H7 (cell line): ENCODE data around the gene TMSB10. TPM values are rescaled to one million over a fixed set of nuclear protein-coding genes. Genes with fewer than 3 reads are reported as not detected.
"Not testable (repeated sequence)": the region's sequence is repeated elsewhere in the genome, so short reads cannot be mapped to it uniquely, and the experiment has no call there.

Experiments used
- DNase-seq: peaks from one replicate; pipeline ENCODE4 v3.0.0; 2012
- H3K27me3 ChIP-seq: 2 replicates; pipeline ENCODE4 v1.6.0; 2011; ENCODE audit warnings: mild to moderate bottlenecking, low read length; ENCODE audit not compliant: control insufficient read depth, insufficient read depth
- H3K36me3 ChIP-seq: replicated peaks from 2 replicates; pipeline ENCODE4 v1.5.1; 2011; ENCODE audit warnings: low read length; ENCODE audit not compliant: control insufficient read depth, insufficient read depth
- H3K4me3 ChIP-seq: 2 replicates; pipeline ENCODE4 v1.5.1; 2011; ENCODE audit warnings: low read depth, mild to moderate bottlenecking, control low read depth, low read length, moderate library complexity; ENCODE audit not compliant: insufficient read depth
- total RNA-seq: library from RNA; depleted of rRNA; stranded (reverse); fragments of >200 nt; shearing (Covaris generic); gene quantifications from 2 replicates; pipeline ENCODE4 v1.2.3, GENCODE V29; 2014

The TMSB10 gene
- total RNA-seq, 1 experiment from 2014 or later, result 1,705 TPM

DNA sequence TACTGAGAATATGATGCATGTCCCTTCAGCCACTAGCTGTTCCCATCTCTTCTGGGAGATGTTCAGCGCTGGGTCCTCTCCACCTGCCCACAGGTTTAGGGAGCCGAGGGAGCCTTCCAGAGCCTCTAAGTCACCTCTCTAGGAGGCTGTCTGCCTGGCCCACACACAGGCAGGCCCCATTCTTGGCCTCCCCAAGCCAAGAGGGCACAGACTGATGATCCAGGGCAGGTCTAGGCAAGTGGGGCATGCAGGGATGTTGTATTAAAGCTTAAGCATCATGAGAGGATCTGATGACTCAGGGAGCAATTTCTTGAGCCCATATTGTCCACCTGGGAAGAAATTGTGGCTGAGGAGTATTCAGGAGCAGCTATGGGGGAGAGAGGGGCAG, 19.9 kb downstream of the TMSB10 start:
- DNase-seq, result no peak
- no peaks in the 10 kb centered on the region for H3K36me3 ChIP-seq
- H3K4me3 ChIP-seq, result no peak overlapping the region
- no peaks in the 10 kb centered on the region for H3K27me3 ChIP-seq

DNA sequence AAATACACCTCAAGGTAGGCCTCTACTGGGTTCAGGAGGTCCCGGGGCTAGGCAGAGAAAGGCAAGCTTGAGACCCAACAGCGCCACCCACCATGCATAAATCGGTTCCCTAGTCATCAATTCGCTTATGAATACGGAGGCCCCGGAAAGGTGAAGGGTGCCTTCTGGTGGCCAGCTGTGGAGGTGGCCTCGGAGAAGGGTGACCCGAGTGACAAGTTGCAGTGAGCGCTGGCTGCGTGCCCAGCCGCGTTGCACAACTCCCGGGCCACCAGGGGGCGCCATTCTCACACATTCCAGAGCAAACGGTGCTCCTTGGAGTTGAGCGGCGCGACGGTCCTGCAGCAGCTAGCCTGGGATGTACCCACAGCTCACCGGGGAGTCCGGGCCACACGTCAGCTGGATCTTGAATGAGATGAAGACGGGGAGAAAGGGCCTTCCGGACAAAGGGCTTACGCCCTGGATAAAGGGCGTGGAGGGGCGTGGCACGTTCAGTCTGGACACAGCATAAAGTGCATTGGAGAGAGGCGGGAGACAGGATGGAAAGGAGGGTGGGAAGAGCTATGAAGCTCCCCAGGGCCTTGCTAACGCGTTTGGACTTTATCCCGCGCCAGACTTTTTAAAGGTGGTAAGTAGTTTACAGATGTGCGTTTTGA, 20.4 kb downstream of the TMSB10 start:
- Histone ChIP-seq H3K36me3 (no peaks in the 10 kb centered on the region), H3K27me3 (no peaks in the 10 kb centered on the region), H3K4me3 (peak overlapping the region; percentile 29)
- peak; percentile 83 for DNase-seq

DNA sequence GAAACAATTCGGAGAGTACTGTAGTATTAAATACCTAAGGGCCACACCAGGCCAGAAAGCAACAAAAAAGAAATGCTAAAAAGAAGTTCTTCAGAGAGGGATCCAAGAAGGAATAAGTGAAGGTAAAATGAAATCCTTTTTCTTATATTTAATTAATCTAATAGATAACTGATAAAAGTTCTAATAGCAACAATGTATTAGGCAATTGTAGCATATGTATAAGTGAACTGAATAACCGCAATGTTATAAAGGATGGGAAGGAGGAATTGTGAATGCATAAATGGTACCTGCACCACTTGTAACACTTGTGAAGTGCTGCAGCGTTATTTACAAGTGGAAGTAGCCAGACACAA, 21.8 kb downstream of the TMSB10 start:
- DNase-seq, result no peak
- Histone ChIP-seq H3K27me3 (no peaks in the 10 kb centered on the region), H3K4me3 (no peak overlapping the region), H3K36me3 (no peaks in the 10 kb centered on the region)

DNA sequence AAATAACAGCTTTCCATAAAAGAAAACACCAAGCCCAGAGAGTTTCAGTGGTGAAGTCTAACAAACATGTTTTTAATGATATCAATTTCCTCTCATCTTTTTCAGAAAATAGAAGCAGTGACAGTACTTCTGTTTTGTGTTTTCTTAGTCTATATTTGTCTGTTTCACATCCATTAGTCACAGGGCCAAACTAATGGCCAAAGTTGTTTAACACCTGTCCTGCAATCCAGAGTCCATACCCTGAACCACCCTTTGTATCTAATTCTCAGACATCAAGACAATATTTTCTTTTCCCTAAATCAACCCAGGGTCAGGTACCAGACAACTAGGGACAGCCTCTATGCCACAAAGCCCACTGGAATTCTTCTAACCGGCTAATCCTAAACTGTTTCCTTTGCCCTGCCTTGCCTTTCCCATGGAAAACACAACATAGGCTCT, 25.9 kb downstream of the TMSB10 start:
- Histone ChIP-seq H3K27me3 (no peaks in the 10 kb centered on the region), H3K4me3 (no peak overlapping the region), H3K36me3 (no peaks in the 10 kb centered on the region)
- DNase-seq, result no peak

DNA sequence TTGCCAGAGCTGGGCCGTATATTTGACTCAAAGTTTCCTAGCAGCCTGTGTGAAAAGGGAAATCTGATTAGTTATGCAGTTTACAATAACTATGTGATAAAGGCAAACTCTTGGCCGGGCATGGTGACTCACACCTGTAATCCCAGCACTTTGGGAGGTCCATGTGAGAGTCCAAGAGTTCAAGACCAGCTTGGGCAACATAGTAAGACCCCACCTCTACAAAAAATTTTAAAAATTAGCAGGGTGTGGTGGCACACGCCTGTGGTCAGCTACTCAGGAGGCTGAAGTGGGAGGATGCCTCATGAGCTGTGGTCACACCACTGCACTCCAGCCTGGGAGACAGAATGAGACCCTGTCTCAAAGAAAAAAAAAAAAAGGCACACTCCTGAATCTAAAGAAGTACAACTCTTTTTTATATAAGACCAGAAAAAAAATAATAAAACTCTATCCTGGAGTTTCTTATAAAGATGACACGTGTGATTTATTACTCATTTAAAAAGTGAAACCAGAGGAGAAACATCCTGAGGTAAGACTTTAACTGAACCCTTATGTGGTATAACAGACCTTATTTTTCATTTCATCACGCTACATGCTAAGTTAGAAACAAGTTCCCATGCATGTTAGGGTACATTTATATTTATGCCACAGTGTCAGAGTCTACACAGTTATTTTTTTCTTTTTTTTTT, 32.9 kb downstream of the TMSB10 start:
- DNase-seq, result no peak
- Histone ChIP-seq H3K27me3 (no peaks in the 10 kb centered on the region), H3K36me3 (no peaks in the 10 kb centered on the region), H3K4me3 (no peak overlapping the region)

DNA sequence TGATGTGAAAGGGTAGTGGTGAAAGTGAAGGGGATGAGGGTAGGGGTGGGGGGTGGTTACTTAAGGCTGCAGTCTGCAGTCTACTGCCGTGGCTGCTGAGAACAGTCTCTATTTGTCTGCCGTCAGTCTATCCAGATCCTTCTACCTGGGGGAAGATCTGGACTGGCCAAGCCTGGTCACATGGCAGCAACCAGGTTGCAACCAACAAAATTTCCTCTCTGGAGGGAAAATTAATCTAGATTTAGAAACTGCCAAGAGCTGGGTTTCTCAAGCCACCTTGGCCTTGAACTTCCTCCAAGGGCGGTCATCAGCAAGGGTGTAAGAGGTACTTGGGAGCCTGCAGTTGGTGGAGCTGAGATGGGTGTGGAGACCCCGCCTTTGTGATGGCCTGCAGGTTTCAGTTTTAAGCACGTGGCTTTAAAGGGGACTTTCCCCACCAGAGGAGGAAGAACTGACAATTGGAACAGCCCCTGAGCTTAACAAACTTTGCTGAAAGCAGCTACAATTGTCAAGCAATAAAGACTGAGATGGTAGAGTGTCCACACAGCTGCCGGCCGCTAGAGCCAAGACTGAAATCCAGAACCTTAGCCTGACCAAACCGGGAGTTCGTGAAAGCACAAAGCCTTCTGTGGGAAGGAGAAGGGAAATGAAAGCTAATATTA, 34.1 kb downstream of the TMSB10 start:
- H3K27me3 ChIP-seq, result no peaks in the 10 kb centered on the region
- H3K4me3 ChIP-seq, result no peak overlapping the region
- DNase-seq, result no peak
- no peaks in the 10 kb centered on the region for H3K36me3 ChIP-seq

DNA sequence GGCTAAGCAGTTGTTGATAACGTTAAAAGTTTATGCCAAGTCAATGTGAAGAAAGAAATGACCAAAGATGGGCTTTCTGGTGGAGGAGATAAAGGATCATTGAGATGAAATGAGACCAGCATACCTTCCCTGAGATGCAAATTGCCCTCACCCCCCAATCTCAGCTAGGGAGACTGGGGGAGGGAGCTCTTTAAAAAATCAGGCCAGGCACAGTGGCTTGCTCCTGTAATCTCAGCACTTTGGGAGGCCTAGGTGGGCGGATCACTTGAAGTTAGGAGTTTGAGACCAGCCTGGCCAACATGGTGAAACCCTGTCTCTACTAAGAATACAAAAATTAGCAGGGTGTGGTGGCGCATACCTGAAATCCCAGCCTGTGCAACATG, 34.6 kb downstream of the TMSB10 start:
- Histone ChIP-seq H3K27me3 (no peaks in the 10 kb centered on the region), H3K36me3 (no peaks in the 10 kb centered on the region), H3K4me3 (no peak overlapping the region)
- no peak for DNase-seq

DNA sequence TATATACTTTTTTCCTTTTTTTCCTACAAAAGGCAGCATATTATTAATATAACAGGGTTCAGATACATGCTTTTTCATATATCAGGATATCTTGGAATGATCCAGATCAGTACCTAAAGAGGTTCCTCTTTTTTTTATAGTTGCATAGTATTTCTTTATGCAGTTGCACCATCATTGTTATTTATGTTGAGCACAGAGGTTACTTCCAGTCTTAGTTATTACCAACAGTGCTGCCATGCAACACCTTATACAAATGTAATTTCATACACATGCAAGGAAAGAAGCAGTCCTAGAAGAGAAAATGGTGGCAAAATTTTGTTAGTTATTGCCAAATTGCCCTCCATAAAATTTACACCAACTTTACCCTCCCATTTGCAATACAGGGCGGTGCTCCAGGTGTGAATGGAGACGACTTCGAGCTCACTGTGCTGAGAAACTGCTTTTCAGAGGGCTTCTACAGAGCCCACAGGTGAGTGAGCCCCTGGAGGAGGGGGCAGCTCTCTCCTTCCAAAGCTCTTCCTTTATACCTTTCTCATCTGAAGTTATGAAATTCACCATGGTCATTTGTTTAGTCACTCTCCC, 35.5 kb downstream of the TMSB10 start:
- H3K36me3 ChIP-seq, result no peaks in the 10 kb centered on the region
- no peaks in the 10 kb centered on the region for H3K27me3 ChIP-seq
- DNase-seq, result no peak
- no peak overlapping the region for H3K4me3 ChIP-seq

DNA sequence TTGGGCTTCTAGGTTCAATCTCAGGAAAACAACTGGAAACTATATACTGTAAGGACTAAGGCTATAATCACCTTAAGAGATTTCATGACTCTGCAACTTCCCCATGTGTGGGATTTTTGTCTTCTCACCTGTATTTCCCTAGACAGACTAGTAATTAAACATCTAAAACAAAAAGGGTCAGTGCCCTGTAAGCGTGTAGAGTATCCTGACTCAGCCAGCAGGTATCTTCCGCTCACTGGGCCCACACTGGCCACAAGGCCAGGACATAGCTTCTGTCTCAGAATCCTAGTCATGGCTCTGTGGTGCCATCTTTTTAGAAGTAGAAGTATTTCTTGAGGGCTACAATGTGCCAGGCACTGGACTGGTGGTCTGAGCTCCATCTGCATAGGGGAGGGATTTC, 36.7 kb downstream of the TMSB10 start:
- H3K36me3 ChIP-seq, result no peaks in the 10 kb centered on the region
- H3K4me3 ChIP-seq, result no peak overlapping the region
- H3K27me3 ChIP-seq, result no peaks in the 10 kb centered on the region
- DNase-seq, result no peak

DNA sequence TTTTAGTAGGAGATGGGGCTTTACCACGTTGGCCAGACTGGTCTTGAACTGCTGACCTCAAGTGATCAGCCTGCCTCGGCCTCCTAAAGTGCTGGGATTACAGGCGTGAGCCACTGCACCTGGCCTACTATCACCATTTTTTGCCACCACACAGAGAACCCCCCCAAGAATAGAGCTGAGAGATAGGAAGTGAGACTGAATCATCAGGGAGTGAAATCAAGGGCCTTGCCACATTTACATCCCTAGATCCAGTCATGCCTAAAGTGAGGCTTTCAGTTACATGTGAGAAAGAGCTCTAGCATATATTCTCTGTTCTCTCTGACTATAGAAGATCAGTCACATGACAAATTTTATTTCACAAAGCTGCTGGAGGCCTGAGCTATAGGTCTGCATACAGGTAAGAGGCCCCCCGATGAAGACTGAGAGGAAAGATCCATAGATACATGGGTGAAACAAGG, 37.5 kb downstream of the TMSB10 start:
- H3K36me3 ChIP-seq, result no peaks in the 10 kb centered on the region
- H3K27me3 ChIP-seq, result no peaks in the 10 kb centered on the region
- H3K4me3 ChIP-seq, result no peak overlapping the region
- no peak for DNase-seq

DNA sequence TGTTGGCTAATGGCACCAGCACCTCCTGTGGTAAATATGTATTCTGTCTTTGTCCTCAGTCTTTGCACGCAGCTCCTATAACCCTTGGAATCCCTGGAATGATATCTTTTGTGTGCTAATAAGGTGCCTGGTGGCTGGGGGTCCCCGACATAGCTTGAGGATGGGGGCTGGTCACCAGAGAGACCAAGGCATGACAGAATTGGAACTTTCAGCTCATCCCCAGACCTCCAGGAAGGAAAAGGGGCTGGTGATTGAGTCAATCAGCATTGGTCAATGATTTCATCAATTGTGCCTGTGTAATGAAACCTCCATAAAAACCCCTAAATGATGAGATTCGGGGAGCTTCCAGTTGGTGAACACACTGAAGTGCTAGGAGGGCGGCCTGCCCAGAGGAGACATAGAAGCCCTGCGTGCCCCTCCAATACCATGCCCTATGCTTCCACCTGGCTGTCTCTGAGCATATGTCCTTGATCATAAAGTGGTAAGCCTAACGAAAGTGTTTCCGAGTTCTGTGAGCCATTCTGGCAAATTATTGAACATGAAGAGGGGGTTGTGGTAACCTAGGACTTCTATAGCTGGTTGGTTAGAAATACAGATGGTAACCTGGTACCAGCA, 38.9 kb downstream of the TMSB10 start:
- no peak overlapping the region for H3K4me3 ChIP-seq
- DNase-seq, result no peak
- no peaks in the 10 kb centered on the region for H3K27me3 ChIP-seq
- H3K36me3 ChIP-seq, result no peaks in the 10 kb centered on the region

DNA sequence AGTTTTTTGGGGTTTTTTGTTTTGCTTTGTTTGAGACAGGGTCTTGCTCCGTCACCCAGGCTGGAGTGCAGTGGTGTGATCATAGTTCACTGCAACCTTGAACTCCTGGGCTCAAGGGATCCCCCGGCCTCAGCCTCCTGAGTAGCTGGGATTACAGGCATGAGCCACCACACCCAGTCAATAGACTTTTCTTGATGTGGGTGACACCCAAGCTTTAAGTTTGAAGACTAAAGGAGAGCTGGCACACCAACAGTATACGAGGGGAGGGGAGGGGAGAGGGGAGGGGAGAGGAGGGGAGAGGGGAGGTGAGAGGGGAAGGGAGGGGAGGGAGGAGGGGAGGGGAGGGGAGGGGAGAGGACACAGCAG, 40.4 kb downstream of the TMSB10 start:
- H3K36me3 ChIP-seq, H3K27me3 ChIP-seq, DNase-seq, H3K4me3 ChIP-seq: not testable (repeated sequence)

DNA sequence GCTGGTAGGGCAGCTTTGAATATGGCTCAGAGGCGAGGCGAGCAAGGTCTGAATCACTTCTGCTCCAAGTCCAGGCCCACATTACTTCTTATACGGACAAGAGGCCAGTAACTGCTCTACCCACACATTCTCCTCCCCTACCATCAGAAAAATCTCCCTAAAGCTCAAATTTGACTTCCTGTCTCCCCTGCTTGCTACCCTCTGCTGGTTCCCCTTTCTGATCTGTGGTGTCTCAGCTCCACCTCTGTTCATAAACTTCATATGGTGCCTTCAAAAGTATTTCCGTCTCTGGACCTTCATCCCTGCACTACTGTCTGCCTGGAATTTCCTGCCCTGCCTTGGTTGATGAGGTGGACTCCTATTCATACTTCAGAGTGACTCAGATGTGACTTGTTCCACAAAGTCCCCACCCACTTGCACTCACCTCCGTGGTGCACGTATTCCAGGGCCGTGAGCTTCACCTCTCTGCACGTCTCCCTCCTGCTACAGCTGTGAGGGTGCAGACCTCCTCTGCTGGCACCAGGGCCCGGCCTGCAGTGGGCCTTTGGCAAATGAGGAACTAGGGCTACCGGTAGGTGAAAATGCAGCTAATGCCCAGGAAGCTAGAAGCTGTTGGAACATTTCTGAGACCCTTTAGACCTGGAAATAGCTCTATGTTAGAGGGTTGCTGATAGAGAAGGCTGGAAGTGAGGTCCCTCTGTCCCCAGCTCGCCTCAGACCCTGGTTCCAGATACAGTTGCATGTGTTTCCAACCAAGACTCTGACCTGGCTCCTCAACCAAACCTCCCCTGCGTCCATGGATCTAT, 41.0 kb downstream of the TMSB10 start:
- H3K4me3 ChIP-seq, result no peak overlapping the region
- DNase-seq, result no peak

DNA sequence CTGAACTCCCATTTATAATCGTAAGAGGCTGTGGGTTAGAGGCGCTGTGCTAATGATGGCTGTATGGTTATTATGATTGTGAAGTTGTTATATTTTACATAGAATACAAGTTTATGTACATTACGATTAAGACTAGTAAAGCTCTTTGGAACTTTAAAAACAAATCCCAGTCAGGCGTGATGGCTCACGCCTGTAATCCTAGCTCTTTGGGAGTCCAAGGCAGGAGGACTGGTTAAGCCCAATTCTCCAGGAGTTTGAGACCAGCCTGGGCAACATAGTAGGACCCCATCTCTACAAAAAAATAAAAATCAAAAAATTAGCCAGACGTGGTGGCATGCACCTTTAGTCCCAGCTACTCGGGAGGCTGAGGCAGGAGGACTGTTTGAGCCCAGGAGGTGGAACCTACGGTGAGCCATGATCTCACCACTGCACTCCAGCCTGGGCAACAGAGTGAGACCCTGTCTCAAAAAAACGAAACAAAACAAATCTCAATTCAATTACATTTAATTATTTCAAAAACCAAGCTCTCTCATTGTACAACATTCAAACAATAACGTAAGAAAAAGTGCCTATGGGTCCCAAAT, 41.6 kb downstream of the TMSB10 start:
- no peak for DNase-seq
- Histone ChIP-seq H3K27me3 (no peaks in the 10 kb centered on the region), H3K4me3 (no peak overlapping the region), H3K36me3 (no peaks in the 10 kb centered on the region)

More for the DNA sequence above, 41.0 kb downstream of the TMSB10 start:
- Histone ChIP-seq H3K36me3 (no peaks in the 10 kb centered on the region), H3K27me3 (no peaks in the 10 kb centered on the region)
